Adrenal gland (tissue), 5 donors: ENCODE measurements around the gene LAMC3.

Source experiments
- POLR2A ChIP-seq, 2 donors: fragments of 450-650 bp; IDR thresholded peaks; one replicate each; pipeline ENCODE4 v1.6.1; 2017; ENCODE audit warnings: antibody characterized with exemption in 2 of 2, mild to moderate bottlenecking in 2 of 2, moderate library complexity in 1 of 2
- TF ChIP-seq, protein P1 (sequence below), 6 experiments: fragments of 450-650 bp in 4 of 6; fragments of 200-600 bp in 2 of 6; sonication (generic) in 1 of 6; IDR thresholded peaks; 1 replicate in 5 of 6; 2 replicates in 1 of 6; pipeline versions ENCODE4 v1.5.1 to v1.8.0; 2016 to 2021; ENCODE audit warnings: antibody characterized with exemption in 6 of 6, mild to moderate bottlenecking in 2 of 6, moderate library complexity in 1 of 6
- donor health status: DM: no; HTN: no; CAD: no.

DNA sequence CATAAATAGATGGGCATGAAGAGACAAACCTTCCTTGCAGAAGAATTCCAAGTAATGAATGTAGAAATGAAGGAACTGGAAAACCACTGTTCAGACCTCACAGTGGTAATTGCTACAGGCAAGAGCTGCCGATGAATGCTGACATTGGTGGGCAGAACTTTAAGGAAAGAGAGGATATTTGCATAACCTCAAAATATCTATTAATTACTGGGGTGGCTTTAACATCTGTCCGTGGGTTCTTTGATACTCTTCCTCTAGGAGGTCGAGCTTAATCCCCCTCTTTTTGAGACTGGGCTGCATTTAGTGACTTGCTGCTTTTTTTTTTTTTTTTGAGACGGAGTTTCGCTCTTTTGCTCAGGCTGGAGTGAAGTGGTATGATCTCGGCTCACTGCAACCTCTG lies 34.7 kb downstream of the LAMC3 start:
- TF ChIP-seq, protein P1, sequence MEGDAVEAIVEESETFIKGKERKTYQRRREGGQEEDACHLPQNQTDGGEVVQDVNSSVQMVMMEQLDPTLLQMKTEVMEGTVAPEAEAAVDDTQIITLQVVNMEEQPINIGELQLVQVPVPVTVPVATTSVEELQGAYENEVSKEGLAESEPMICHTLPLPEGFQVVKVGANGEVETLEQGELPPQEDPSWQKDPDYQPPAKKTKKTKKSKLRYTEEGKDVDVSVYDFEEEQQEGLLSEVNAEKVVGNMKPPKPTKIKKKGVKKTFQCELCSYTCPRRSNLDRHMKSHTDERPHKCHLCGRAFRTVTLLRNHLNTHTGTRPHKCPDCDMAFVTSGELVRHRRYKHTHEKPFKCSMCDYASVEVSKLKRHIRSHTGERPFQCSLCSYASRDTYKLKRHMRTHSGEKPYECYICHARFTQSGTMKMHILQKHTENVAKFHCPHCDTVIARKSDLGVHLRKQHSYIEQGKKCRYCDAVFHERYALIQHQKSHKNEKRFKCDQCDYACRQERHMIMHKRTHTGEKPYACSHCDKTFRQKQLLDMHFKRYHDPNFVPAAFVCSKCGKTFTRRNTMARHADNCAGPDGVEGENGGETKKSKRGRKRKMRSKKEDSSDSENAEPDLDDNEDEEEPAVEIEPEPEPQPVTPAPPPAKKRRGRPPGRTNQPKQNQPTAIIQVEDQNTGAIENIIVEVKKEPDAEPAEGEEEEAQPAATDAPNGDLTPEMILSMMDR (IDR thresholded peaks at IDR 0.05): no peak
- TF ChIP-seq POLR2A (IDR thresholded peaks at IDR 0.05): no peak
